NCI-H2107 (cell line): ENCODE results near the gene EFEMP1.
A peak's percentile ranks its signal among the peaks of the same experiment; 100 is the strongest.
"Not testable (repeated sequence)": the region's sequence is repeated elsewhere in the genome, so short reads cannot be mapped to it uniquely, and the experiment has no call there.

Experiments
- DNase-seq: peaks from one replicate; lab custom pipeline; 2025; lab: John Stamatoyannopoulos, UW

EFEMP1 gene

DNA sequence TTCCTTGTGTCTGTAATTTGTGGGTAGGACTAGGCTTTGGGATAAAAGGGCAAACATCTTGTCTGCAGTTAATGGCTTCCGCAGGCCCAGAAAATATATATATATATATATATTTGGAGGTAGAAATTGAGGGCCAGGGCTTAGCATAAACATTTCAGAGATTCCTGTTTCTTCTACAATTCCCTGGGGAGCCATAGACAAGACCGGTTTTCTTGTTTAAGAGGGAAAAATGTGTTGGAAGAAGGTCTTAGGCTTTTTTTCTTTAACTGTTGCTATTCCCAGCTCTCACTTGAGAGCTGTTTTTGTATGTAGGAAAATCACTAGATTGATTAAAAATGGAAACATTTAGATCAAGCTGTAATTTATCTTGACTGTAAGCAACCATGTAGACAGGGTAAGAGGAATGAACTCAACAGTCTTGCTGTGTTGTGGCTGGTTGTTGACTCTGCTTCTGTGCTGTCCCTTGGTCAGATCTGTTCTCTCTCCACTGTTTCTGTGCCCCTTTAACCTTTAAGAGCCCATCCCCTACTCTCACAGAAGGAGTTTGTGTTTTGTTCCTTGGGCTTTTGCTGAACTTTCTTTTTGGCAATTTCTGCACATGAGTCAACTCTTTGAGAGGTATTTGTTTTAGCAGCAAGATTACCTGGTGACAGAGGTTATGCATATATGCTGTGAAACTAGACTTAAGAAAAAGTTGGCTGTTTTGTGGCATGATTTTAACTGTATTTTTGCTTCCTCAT is 58.3 kb downstream of the EFEMP1 start:
- DNase-seq = no peak

DNA sequence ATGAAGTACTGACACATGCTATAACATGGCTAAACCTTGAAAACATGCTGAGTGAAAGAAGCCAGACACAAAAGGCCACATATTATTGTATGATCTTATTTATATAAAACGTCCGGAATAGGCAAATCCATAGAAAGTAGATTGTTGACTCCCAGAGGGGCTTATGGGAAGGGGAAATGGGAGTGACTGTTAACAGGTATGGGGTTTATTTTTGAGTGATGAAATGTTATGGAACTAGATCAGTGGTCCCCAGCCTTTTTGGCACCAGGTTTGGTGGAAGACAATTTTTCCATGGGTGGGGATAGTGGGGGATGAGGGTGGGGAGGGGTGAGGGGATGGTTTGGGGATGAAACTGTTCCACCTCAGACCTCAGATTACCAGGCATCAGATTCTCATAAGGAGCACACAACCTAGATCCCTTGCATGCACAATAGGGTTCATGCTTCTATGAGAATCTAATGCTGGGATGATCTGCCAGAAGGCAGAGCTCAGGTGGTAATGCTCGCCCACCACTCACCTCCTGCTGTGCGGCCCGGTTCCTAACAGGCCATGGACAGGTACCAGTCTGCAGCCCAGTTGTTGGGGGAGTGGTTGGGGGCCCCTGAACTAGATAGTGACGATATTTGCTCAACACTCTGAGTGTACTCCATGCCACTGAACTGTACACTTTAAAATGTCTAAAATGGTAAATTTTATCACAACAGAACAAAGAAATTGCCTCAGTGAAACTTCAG is 59.1 kb downstream of the EFEMP1 start:
- no peak for DNase-seq

DNA sequence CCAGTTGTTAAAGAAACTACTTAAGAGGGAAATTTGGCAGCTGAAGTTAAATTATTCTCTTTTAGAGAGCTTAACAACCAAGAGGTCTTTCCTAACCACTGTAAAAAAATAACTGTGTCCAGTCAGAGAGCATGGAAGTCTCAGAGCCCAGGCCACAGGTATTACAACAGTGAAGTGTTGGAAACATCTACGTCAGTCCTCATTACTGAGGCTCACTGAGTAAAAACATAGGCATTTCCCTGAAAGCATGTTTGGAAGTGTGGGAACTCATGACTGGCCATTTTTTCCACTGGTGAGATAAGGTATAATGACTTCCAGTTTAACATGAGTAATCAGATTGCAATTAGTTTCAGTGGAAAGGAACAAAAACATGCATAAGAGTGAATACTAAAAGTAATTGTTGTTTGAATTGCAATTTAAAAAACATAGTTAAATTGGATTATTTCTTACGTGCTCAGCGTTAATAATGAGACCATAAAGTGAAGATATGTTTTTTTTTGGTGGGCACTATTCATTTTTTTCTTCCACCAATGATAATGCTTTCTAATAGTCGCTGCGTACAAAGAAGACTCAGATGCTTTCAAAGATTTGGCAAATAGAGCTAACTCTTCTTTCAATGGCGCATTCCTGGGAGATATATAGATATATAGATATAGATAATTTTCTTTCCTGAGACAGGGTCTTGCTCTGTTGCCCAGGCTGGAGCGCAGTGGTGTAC is 60.8 kb downstream of the EFEMP1 start:
- DNase-seq = no peak

- no peak for DNase-seq
These were observed 61.3 kb downstream of the EFEMP1 start for GRCh38 chr2:55862246-55862645.

DNA sequence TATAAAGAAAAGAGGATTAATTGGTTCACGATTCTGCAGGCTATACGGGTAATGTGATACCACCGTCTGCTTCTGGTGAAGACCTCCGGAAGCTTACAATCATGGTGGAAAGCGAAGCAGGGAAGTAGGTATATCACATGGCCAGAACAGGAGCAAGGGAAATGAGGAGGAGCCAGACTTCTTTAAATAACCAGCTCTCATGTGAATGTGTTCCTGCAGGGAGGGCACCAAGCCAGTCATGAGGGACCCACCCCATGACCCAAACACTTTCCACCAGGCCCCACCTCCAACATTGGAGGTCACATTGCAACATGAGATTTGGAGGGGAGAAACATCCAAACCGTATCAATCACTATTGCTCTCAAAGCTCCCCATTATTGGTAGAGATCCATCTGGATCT is 61.8 kb downstream of the EFEMP1 start:
- no peak for DNase-seq

DNA sequence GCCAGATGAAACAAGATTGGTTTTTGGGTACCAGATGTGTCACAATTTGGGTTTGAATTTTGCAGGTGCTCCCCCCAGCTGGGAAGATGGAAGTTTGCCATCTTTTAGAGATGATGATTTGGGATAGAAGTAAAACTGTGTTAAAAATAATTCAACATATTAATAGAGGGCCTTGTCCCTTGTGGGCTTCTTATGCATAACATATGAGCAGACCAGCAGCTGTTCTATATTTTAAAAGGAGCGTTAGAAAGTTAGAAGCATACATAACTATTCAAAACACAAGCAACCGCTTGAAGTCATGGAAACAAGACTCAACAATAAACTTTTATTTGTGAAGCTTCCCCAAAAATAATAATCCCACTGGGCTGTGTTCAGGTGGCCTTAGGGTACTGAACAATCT is 62.8 kb downstream of the EFEMP1 start:
- no peak for DNase-seq

DNA sequence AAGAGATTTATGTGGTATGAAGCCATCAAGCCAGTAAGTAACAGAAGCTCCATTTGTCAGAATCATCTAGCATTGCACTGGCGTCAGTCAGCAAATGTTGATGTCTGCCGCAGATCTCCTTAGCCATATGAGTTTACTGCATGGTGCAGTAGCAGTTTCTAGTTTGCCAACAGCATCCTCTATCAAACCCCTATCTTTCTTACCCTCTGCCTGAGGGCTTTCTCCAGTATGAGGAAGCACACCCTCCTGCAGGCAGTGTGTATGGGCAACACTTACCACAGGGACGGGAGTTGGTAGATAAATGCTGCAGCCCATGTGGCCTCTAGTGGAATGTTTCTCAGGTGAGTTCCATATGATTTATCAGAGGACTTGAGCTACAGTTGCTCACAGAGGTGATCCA is 63.7 kb downstream of the EFEMP1 start:
- DNase-seq = no peak

GRCh38 chr2:55857766-55858165 is 65.8 kb downstream of the EFEMP1 start:
- DNase-seq = no peak

GRCh38 chr2:55856936-55857335 is 66.6 kb downstream of the EFEMP1 start:
- DNase-seq = no peak

DNA sequence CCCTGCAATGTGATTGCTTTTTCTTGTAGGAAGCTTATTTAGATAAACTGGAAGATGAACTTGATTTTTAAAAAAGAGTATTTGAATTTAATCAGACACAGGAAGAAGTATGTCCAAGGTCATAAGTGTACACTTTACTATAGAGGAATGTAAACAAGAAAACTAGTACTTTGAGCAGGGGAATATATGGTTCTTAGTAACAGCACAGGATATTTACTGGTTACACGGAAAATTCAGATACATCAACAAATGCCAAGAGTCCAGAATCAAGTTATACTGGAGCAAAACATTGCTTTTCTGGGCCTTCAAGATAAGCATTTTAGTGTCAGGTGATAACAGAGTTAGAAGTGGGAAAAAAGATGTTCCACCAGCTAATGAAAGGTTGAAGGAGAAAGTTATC is 75.5 kb downstream of the EFEMP1 start:
- DNase-seq = no peak

DNA sequence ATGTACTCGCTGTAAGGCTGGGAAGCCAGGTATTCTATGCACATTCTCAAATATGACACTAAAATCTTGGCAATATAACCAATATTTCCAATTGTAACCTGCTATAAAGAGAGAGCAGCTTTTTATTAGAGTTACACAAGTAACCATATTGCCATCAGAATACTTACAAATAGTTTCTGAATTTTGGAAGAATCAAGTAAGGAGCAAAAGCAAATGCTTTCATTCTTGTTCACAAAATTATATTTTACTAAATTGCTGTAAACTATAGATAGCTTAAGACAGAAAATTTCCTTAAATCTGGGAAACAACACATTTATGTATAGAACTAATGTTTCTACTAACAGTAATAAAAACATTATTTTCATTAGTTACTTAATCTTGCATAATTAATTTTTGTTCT is 77.2 kb downstream of the EFEMP1 start:
- no peak for DNase-seq

GRCh38 chr2:55844986-55845385 is 78.6 kb downstream of the EFEMP1 start:
- DNase-seq = no peak

- DNase-seq = no peak
These were observed 79.6 kb downstream of the EFEMP1 start for GRCh38 chr2:55843994-55844345.

- DNase-seq = no peak
These were observed 80.2 kb downstream of the EFEMP1 start for GRCh38 chr2:55843096-55843993.

DNA sequence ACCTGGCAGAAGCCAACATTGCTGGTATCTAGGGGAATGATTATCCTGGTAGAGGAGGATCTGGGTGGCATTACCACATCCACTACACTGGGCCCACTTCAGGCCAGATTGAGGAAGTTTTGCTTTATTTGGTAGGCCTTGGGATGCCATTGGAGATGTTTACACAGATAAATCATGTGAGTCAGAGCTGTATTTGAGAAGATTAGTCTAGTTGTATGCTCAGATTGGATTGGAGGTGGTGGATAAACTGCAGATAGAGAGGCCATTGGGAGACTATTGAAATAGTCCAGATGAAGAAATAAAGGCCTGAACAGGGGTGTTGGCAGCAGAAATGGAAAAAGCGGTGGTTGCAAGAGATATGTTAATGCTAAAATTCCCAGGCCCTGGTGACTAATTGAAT is 81.5 kb downstream of the EFEMP1 start:
- DNase-seq = no peak

- DNase-seq = no peak
These were observed 83.1 kb downstream of the EFEMP1 start for GRCh38 chr2:55840460-55840859.

DNA sequence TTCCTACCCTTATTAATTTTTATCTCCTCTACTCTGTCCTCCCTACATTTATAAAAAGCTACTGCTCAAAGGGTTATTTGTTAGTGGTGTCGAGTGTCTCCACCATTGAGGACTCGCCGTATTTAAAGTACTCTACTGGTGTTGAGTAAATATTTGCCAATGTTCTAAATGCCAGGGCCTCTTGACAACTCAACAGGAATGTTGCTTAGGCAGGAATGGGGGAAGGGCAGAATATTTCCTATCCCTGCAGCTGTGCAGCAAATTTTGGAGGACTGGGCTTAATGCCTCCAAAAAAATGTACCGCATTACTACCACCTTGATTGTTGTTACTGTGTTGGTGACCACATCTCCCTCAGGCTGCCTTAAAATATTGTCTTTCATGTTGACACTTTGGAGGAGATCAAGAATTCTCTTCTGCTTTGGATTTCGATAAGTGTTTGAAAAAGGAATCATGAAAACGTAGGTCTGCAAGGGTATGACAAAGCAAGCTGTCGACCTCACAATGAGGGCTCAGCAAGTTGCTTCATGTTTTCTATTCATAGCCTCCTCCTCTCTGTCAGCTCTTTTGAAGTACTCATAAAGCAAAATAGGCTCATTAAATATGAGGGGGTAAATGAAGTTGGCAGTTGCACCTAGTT is 84.3 kb downstream of the EFEMP1 start:
- DNase-seq = peak; percentile 63

DNA sequence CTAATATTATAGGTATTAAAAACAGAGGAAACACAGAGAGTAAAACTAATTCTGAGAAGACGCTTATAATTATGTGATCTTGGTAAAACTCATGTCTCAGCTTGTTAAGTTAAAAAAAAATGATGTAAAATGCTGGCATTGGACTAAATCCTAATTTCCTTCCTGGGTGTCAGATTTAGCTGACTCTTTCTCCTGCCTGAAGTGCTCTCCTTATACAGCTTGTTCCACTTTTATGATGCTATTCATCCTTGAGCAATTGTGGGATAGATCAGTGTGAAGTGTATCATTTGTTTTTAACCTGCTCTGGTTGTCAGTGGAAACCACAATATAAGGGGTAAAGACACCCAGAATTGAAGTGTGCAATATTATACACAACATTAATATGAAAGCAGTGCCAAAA is 84.9 kb downstream of the EFEMP1 start:
- no peak for DNase-seq

DNA sequence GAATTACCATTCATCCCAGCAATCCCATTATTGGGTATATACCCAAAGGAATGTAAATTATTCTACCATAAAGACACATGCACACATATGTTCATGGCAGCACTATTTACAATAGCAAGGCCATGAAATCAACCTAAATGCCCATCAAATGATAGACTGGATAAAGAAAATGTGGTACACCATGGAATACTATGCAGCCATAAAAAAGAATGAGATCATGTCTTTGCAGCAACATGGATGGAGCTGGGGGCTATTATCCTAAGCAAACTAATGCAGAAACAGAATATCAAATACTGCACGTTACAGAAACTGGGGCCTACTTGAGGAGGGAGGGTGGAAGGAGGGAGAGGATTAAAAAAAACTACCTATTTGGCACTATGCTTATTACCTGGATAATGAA is 85.5 kb downstream of the EFEMP1 start:
- DNase-seq = not testable (repeated sequence)

DNA sequence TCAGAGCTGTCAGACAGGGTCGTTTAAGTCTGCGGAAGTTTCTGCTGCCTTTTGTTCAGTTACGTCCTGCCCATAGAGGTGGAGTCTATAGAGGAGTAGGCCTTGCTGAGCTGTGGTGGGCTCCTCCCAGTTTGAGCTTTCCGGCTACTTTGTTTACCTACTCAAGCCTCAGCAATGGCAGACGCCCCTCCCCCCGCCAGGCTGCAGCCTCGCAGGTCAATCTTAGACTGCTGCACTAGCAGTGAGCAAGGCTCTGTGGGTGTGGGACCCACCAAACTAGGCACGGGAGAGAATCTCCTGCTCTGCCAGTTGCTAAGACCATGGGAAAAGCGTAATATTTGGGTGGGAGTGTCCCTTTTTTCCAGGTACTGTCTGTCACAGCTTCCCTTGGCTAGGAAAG is 86.5 kb downstream of the EFEMP1 start:
- no peak for DNase-seq

DNA sequence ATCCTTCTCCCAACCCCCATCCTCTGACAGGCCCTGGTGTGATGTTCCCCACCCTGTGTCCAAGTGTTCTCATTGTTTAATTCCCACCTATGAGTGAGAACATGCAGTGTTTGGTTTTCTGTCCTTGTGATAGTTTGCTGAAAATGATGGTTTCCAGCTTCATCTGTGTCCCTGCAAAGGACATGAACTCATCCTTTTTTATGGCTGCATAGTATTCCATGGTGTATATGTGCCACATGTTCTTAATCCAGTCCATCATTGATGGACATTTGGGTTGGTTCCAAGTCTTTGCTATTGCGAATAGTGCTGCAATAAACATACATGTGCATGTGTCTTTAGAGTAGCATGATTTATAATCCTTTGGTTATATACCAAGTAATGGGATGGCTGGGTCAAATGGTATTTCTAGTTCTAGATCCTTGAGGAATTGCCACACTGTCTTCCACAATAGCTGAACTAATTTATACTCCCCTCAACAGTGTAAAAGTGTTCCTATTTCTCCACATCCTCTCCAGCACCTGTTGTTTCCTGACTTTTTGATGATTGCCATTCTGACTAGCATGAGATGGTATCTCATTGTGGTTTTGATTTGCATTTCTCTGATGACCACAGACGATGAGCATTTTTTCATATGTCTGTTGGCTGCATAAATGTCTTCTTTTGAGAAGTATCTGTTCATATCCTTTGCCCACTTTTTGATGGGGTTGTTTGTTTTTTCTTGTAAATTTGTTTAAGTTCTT is 91.7 kb downstream of the EFEMP1 start:
- not testable (repeated sequence) for DNase-seq
